Astrocyte of the cerebellum (primary cell): Measurements from ENCODE around the gene ROCK1.
"Not testable (repeated sequence)": the region's sequence is repeated elsewhere in the genome, so short reads cannot be mapped to it uniquely, and the experiment has no call there.

Experiments used
- DNase-seq: peaks from one replicate; pipeline ENCODE4 v3.0.0-alpha.2; 2011; ENCODE audit warnings: low read depth
- H3K4me3 ChIP-seq: 2 replicates; pipeline ENCODE4 v1.5.1; 2011; ENCODE audit warnings: mild to moderate bottlenecking, low read depth, low read length, moderate library complexity
- CTCF ChIP-seq: IDR thresholded peaks from 2 replicates; pipeline ENCODE4 v1.5.1; 2012; ENCODE audit warnings: low read length, low read depth, moderate library complexity, mild to moderate bottlenecking; ENCODE audit errors: missing control alignments
- in situ Hi-C: cut with HindIII; loops from 2 replicates; pipeline ENCODE4 v1.10.0; 2017; ENCODE audit warnings: low sequenced_read_pairs

ROCK1 gene

GRCh38 chr18:20966795-20967194 is 144.8 kb downstream of the ROCK1 start:
- TF ChIP-seq CTCF: no peak
- H3K4me3 ChIP-seq: no peak overlapping the region
- no peak for DNase-seq
- in situ Hi-C loops: no loop called here

GRCh38 chr18:20963027-20963426 is 148.6 kb downstream of the ROCK1 start:
- no peak for DNase-seq
- in situ Hi-C loops: no loop called here
- TF ChIP-seq CTCF: no peak
- no peak overlapping the region for H3K4me3 ChIP-seq

GRCh38 chr18:20960735-20961134 is 150.9 kb downstream of the ROCK1 start:
- in situ Hi-C loops: no loop called here
- DNase-seq: no peak

GRCh38 chr18:20950827-20951226 is 160.8 kb downstream of the ROCK1 start:
- H3K4me3 ChIP-seq, in situ Hi-C loops, DNase-seq: not testable (repeated sequence)

More at GRCh38 chr18:20960735-20961134, 150.9 kb downstream of the ROCK1 start:
- no peak for TF ChIP-seq CTCF
- H3K4me3 ChIP-seq: no peak overlapping the region
